ENCODE results near the gene FGD6. TPM values are rescaled to one million over a fixed set of nuclear protein-coding genes. Genes with fewer than 3 reads are reported as not detected.
A peak's percentile ranks its signal among the peaks of the same experiment; 100 is the strongest.
"Not testable (repeated sequence)": the region's sequence is repeated elsewhere in the genome, so short reads cannot be mapped to it uniquely, and the experiment has no call there.

FGD6 gene
- total RNA-seq, 1 donor from 2014 or later = 15.9 TPM

GRCh38 chr12:95205685-95206084 is 11.6 kb downstream of the FGD6 start:
- peak in 1 of 2 donors; percentile 91 for DNase-seq (ENCODE audit: low read depth in 2 of 2)

DNA sequence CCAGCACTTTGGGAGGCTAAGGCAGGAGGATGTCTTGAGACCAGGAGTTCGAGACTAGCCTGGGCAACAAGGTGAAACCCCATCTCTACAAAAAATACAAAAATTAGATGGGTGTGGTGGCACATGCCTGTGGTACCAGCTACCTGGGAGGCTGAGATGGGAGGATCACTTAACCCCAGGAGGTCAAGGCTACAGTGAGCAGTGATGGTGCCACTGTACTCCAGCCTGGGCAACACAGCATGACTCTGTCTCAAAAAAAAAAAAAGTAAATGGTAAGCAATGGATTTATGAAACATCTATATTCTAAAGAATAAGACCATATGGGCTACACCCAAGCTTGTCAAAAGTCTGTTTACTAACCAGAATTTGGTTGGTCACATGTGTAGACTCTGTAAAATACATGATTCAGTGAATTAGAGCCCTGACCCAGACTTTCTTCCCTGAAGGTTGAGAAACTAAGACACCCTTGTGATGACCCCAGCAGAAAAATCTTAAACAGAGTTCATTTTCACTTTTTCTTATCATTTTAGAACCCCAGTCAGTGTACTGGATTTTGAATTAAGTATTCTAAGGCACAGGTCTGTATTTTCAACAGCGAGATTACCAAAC is 12.1 kb downstream of the FGD6 start:
- no peak for DNase-seq (ENCODE audit: low read depth in 2 of 2)

- DNase-seq (ENCODE audit: low read depth in 2 of 2) = peak in 1 of 2 donors; percentile 95
These were observed 13.0 kb downstream of the FGD6 start for GRCh38 chr12:95204141-95204866.

GRCh38 chr12:95203487-95204030 is 13.7 kb downstream of the FGD6 start:
- DNase-seq (ENCODE audit: low read depth in 2 of 2) = peak in 1 of 2 donors; percentile 52

GRCh38 chr12:95202691-95203486 is 14.4 kb downstream of the FGD6 start:
- DNase-seq (ENCODE audit: low read depth in 2 of 2) = peak; percentile 40 to 74

DNA sequence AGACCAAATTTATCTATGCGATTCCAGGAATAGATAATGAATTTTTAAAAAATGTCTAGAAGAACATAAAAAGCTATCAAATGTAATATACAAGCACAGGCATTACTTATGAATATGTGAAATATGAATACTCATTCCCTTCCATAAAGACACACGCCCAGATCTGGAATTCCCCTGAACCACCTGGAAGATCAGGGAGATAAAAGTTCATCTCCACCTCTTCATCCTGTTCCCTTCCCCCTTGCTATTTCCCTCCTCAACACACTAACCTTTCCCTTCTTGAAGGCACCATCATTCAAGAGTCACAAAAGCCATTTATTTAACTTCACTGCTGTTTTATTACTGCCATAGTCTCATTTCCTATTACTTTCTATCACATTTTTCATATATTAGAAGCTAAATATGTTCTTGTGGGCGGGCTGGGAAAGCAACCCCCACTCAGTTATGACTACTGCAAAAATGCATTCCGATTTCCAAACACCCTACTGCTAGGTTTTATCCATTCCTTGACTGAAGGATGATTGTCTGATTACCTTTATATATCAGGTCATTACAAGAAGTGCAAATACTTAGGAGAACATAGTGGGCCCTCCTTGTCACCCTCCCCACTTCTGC is 16.1 kb downstream of the FGD6 start:
- DNase-seq (ENCODE audit: low read depth in 2 of 2) = no peak

- DNase-seq (ENCODE audit: low read depth in 2 of 2) = peak in 1 of 2 donors; percentile 52
These were observed 17.0 kb downstream of the FGD6 start for GRCh38 chr12:95200128-95200894.

DNA sequence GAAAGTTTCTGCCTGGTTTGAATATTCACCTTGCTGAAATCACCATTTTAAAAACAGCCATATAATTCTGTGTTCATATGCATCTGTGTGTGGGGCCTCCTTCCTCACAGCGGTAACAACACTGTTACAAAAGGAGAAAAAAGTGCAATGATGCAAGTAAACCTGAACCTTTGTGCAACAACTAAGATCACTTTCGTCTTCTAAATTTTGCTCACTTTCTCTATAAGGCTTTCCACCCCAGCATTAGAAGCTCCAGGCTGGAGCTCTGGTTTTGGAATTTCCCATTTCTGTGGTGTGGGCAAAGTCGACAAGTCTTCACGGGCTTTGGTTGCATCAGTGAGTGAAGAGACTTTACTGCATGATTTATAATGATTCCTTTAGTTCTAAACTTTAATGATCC is 18.4 kb downstream of the FGD6 start:
- no peak for DNase-seq (ENCODE audit: low read depth in 2 of 2)

- DNase-seq (ENCODE audit: low read depth in 2 of 2) = no peak
These were observed 19.6 kb downstream of the FGD6 start for GRCh38 chr12:95197636-95198035.

GRCh38 chr12:95196875-95197569 is 20.2 kb downstream of the FGD6 start:
- DNase-seq (ENCODE audit: low read depth in 2 of 2) = not testable (repeated sequence)

DNA sequence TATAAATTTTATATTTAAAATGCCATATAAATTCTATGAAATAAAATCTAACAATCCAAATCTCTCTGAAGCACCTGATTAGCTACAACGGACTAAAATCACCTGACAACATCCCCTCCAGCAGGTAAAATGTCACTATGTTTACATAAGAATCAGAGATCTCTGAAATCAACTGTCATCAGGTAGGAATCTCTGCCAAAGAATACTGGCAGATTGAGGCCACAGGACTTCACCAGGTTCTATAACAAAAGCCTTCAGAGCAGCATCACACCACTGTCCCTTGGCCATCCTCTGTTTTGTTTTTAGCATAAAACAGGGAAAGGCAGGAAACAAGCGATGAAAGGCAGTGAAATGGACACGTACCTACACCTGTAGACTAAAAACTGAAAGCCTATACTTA is 22.1 kb downstream of the FGD6 start:
- DNase-seq (ENCODE audit: low read depth in 2 of 2) = peak in 1 of 2 donors; percentile 45

DNA sequence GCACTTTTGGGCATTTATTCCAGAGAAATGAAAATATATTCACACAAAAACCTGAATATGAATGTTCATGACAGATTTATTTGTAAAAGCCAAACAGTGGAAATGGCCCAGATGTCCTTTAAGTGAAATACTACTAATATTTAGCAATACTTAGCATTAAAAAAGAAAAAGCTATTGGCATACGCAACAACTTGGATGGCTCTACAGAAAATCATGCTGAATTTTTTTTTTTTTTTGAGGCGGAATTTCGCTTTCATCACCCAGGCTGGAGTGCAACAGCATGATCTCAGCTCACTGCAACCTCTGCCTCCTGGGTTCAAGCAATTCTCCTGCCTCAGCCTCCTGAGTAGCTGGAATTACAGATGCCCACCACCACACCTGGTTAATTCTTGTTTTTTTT is 24.1 kb downstream of the FGD6 start:
- DNase-seq (ENCODE audit: low read depth in 2 of 2) = no peak

DNA sequence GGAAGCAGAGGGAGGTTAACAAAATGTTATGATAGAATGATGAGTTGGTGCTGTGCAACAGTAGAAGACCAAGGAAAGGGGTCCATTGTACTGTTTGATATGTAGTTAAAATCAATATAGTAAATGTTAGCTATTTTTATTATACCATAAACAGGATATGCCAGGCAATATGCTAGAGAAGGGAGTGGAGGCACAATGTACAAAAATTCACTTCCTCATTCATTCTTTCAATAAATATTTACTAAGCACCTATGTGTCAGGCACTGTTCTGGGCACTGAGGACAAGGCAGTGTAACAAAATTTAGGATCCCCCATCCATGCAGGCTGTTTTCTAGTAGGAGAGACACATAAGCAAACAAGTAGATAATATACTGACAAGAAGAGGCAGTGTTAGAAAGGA is 25.0 kb downstream of the FGD6 start:
- DNase-seq (ENCODE audit: low read depth in 2 of 2) = no peak

DNA sequence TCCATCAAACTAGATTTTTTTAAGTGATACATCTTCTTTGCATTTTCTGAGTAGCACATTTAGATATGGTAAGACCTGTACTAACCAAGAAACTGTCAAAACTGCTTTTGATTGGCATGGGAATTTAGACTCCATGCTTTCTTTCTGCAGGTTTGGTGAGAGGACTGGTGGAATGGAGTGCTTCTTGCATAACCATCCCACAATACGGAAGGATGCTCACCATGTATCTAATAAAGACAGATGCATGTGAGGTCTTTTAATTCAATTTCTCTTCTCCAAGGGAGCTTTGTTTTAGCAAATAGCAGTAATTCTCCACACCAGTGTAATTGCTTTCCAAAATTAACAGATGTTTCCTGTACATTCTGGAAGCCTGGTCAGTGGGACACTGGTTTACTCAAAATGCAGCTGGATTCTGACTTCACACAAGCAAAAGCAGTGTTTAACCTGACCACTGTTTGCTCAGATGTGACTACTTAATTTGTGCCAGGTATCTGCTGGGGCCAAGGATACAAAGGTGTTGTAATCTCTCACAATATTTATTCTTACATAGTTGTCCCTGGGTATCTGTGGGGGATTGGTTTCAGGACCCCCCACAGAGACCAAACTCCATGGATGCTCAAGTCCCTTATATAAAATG is 26.1 kb downstream of the FGD6 start:
- DNase-seq (ENCODE audit: low read depth in 2 of 2) = peak; percentile 52 to 55

- DNase-seq (ENCODE audit: low read depth in 2 of 2) = no peak
These were observed 29.3 kb downstream of the FGD6 start for GRCh38 chr12:95187865-95188415.

DNA sequence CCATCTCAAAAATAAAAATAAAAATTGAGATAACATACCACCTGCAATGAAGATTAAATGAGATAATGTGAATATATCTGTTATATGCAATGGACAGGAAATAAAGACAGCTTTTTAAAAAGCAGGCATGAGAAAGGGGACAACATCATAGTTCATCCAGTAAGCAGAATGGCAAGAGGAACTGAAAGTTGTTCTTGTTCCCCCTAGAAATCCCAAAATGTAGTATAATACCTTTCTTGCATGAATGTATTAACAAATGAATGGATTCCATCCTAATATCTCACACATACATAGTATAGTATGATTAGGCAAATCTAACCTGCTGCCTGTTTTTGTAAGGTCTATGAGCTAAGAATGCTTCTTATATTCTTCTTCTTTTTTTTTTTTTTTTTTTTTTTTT is 31.4 kb downstream of the FGD6 start:
- no peak for DNase-seq (ENCODE audit: low read depth in 2 of 2)

DNA sequence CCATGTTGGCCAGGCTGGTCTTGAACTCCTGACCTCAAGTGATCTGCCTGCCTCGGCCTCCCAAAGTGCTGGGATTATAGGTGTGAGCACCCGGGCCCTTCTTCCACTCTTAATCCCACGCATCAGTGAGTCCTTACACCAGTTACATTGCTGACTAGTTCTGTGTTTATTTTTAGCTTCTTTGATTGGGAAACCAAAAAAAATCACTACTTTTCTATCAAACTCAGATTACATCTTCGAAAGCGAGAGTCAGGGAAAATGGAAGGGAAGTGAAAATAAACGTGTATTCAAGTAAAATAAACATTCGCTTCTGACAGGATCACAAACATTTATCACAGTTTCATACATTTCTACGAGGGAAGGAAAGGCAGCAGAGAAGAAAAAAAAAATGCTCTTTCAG is 32.2 kb downstream of the FGD6 start:
- DNase-seq (ENCODE audit: low read depth in 2 of 2) = peak in 1 of 2 donors; percentile 50

- no peak for DNase-seq (ENCODE audit: low read depth in 2 of 2)
These were observed 33.1 kb downstream of the FGD6 start for GRCh38 chr12:95184121-95184520.

- peak; percentile 74 to 84 for DNase-seq (ENCODE audit: low read depth in 2 of 2)
These were observed 34.3 kb downstream of the FGD6 start for GRCh38 chr12:95182868-95183415.

Data from lung microvascular endothelial cell (primary cell).